ENCODE results near the gene CCDC78.

Gene CCDC78

DNA sequence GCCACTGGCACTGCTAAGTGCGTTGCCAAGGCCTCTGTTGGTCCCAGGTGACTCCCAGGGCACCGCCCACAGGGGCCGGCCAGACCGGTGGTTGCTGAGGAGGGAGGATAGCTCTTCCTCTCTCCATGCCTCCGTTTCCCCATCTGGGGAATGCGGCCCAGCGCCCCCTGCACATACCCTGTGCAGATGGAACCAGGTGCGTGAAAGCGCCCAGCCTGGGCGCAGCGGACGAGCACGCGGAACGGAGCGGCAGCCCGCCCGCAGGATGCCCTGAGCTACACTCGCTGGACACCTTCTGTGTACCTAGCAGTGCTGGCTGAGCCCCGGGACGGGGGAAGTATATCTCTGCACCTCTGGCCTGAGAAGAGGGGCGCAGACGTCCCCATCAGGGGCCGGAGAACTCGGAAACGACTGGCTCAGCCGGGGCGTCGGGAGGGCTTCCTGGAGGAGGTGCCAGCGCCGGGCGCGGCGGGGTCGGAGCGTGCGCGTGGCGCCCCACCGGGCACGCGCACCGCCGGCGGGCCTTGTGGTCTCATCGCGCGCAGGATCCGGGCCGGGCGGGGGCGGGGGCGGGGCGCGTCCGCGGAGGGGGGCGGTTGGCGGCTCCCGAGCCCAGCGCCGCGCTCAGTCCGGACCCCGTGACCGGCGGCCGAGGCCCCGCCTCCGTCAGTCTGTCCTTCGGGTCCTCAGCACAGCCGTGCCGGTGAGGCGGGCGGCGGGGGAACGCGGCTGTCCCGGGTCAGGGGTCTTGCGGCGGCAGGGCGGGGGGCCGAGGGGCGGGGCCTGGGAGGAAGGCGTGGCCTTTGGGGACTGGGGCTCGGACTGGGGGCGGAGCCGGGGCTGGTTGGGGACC lies at the start of gene CCDC78, which contains the start of gene HAGHL:
Gene CCDC78, minus strand, starts transcription at position 6 of the 853 bp plus-strand sequence. CDS start 76 bp downstream, outside the sequence.
Gene HAGHL, plus strand, starts transcription at position 669 of the 853 bp plus-strand sequence. CDS start 404 bp downstream, outside the sequence.
- DNase-seq = no peak

DNA sequence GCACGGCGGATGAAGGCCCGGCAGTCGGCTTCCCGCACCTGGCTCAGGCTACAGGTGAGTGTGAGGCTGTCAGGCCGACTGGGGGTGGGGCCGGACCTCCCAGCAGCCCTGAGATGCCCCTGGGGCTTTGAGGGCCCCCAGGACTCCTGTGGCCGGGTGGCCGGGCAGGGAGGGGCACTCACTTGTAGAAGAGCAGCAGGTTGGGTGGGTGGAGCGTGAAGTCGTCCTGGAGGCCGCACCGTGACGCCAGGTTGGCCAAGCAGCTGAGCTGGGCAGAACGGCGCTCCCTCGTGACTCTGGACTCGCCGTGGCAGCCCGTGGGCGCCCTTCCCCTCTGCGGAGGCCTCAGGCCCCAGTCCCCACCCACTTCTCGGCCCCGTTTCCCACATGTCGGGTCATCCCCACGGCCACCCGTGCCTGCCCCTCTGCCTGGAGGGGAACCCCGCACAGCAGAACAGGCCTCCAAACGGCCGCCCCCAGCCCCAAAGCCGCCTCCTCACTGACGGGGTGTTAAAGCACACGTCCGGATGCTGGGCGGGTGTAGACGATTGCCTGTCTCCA lies 49.1 kb upstream of the CCDC78 start:
- no peak for DNase-seq

DNA sequence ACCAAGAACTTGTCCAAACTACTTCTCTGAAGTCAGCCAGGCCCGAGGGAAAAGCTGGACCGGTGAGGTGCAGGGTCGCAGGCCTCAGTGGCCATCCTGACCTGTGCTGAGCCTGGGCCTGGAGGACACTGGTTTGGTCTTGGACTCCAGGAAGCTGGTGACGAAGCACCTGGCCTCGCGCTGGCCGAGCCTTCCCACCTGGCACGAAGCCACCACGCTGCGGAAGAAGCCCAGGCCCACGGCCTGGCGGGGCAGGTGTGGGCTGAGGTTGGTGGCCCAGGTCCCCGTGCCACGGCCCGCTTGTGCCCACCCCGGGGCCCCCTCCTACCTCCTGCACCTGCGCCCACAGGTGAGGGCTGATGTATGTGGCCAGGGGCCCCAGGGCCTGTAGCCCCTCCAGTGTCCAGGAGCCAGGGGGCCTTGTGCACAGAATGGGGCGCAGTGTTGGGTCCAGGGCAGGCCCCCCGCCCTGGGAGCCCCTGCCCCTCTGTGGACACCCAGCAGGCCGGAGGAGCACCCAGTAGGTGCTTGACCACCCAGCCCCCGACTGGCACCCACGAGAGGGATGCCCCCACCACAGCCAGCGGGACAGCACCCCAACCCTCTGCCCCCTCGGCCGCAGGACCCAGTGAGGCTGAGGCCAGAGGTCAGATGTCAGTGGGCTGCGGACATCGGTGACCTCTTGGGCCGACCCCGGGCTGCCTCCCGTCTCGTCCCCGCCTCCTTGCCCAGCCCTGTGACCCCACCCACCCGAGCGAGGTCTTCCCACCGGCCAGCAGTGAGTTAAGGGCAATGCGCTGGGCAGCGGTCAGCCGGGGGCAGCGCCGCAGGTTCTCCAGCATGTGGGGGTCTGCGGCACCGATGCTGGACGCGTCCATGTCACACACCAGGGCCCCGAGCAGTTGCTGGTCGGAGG lies 48.1 kb upstream of the CCDC78 start:
- no peak for DNase-seq

DNA sequence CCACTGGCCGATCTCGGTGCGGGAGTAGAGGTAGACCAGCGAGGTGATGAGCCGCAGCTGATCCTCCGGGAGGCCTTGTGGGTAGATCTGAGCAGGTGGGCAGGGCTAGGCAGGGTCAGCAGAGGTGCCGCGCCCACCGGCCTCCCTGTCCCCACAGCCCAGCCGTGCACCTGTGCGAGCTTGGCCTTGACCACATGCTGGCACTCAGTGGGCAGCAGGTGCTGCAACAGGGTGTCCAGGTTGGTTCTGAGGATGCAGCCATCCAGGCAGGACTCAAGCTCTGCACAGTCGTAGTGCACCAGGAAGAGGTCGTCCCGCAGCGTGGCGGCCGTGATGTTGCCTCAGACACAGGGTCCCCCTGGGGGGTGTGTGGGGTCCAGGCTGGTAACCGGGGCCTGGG lies 46.7 kb upstream of the CCDC78 start:
- no peak for DNase-seq

DNA sequence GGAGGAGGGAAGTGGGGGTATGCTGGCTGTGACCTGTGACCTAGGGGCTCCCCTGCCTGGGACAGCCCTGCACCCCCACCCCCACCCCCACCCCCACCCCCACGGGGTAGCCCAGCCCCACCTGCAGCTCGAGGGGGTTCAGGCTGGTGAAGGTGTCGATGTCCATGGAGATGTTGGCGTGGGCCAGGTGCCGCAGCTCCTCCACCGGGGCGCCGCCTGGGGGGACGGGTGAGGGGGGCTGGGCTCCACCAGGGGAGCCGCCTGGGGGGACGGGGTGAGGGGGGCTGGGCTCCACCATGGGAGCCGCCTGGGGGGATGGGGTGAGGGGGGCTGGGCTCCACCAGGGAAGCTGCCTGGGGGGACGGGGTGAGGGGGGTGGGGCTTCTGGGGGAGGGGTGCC lies 44.2 kb upstream of the CCDC78 start:
- no peak for DNase-seq

DNA sequence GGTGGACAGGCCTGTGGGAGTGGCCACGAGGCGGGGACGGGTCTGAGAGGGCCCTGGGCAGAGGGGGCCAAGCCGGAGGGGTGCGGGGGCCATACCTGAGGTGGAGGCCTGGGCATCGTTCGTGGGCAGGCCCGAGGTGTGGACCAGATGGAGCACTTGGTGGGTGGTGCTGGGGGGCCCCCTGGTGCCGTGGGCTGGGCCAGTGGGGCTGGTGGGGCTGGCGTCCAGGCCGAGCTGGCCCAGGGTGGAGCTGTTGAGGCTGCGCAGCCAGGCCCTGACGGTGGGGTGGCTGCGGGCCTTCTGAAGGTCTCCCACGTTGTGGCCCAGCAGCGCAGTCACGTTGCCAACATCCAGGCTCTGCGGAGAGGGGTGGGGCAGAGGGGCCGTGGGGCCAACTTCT lies 43.7 kb upstream of the CCDC78 start:
- no peak for DNase-seq

DNA sequence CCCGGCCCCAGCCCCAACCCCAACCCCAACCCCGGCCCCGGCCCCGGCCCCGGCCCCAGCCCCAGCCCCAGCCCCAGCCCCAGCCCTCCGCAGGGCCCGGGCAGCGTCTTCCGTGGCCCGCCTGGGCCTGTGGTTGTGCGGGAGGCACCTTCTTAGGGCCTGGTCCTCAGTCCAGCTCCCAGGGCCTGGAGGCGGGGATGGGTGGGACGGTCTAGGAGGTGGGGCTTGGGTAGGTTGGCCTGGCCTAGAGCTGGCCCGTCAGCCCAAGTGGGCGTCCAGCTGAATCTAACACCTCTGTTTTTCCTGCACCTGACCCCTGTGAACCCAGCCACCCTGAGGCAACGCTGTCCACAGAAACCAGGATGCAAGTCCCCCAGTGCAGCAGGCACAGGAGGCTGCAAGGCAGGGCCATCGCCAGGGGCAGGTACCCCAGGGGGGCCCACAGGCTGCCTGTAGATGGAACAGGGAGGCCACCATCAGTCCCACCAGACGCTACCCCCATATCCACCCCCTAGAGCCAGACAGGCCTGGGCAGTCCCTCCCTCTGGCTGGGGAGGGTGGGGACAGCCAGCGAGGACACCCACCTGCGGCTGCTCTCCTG lies 43.0 kb upstream of the CCDC78 start:
- DNase-seq = no peak

DNA sequence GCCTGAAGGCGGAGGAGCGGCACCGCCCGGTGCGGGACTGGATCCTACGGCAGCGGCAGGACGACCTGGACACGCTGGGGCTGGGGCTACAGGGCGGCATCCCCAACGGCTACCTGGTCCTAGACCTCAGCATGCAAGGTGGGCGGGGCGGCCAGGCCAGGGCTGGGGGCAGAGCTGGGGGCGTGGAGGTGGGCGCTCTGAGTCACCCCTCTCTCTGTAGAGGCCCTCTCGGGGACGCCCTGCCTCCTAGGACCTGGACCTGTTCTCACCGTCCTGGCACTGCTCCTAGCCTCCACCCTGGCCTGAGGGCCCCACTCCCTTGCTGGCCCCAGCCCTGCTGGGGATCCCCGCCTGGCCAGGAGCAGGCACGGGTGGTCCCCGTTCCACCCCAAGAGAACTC lies 42.2 kb upstream of the CCDC78 start:
- no peak for DNase-seq

DNA sequence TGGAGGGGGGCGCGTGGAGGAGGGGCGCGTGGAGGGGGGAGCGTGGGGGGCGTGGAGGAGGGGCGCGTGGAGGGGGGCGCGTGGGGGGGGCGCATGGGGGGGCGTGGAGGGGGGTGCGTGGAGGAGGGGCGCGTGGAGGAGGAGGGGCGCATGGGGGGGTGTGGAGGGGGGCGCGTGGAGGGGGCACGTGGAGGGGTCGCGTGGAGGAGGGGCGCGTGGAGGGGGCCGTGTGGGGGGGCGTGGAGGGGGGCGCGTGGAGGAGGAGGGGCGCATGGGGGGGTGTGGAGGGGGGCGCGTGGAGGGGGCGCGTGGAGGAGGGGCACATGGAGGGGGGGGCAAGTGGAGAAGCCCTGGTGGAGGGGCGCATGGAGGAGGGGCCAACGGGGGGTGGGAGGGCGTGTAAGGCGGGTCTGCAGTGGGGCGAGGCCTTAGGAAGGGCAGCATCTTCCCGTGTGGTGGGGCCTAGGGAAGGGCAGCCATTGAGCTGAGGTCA lies 41.5 kb upstream of the CCDC78 start:
- DNase-seq = no peak

DNA sequence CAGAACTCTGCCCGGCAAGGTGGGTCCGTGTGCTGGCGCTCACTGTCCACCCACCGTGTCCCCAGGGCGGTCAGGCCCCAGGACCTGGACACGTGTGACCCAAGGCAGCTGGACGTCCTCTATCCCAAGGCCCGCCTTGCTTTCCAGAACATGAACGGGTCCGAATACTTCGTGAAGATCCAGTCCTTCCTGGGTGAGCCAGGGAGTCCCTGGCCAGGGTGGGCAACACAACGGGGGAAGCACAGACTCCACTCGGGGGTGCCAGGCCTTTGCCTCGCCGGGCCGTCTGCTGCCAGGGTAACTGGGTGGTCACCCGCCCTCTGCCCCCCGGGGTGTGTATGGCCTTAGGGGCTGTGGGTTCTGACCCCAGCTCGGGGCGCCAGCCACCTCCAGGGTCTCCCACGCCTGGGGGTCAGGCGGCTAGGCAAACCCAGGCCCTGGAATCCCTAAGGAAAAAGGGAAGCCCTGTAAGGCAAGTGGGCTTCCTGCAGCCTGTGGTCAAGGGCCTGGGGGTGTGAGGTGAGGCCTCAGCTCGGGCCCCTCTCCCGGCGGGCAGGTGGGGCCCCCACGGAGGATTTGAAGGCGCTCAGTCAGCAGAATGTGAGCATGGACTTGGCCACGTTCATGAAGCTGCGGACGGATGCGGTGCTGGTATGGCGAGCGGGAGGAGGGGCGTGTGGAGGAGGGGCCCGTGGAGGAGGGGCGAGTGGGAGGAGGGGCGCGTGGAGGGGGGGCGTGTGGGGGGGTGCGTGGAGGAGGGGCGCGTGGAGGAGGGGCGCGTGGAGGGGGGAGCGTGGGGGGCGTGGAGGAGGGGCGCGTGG lies 40.8 kb upstream of the CCDC78 start:
- DNase-seq = no peak

DNA sequence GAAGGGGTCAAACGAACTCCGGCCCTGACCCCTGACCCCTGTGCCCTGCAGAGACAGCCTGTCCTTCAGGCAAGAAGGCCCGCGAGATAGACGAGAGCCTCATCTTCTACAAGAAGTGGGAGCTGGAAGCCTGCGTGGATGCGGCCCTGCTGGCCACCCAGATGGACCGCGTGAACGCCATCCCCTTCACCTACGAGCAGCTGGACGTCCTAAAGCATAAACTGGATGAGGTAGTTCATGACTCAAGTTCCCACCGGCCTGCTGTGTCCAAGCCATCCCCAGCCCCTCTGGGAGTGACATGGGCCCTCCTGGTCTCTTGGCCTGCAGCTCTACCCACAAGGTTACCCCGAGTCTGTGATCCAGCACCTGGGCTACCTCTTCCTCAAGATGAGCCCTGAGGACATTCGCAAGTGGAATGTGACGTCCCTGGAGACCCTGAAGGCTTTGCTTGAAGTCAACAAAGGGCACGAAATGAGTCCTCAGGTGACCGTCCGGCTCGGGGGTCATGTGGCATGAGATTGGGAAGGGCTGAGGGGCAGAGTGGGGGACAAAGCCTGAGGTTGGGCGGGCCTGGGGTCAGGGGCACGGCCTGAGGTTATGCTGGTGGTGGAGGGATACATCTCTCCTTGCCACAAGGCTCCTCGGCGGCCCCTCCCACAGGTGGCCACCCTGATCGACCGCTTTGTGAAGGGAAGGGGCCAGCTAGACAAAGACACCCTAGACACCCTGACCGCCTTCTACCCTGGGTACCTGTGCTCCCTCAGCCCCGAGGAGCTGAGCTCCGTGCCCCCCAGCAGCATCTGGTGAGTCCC lies 40.0 kb upstream of the CCDC78 start:
- no peak for DNase-seq

DNA sequence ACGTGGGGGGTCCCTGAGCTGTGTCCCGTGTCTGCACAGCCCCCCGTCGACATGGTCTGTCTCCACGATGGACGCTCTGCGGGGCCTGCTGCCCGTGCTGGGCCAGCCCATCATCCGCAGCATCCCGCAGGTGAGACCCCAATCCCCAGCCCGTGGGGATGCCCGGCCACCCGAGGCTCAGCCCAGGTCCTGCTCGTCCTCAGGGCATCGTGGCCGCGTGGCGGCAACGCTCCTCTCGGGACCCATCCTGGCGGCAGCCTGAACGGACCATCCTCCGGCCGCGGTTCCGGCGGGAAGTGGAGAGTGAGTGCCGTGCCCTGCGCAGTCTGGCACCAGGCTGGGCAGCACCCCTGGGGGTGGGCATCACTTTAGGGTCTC lies 39.2 kb upstream of the CCDC78 start:
- DNase-seq = no peak

DNA sequence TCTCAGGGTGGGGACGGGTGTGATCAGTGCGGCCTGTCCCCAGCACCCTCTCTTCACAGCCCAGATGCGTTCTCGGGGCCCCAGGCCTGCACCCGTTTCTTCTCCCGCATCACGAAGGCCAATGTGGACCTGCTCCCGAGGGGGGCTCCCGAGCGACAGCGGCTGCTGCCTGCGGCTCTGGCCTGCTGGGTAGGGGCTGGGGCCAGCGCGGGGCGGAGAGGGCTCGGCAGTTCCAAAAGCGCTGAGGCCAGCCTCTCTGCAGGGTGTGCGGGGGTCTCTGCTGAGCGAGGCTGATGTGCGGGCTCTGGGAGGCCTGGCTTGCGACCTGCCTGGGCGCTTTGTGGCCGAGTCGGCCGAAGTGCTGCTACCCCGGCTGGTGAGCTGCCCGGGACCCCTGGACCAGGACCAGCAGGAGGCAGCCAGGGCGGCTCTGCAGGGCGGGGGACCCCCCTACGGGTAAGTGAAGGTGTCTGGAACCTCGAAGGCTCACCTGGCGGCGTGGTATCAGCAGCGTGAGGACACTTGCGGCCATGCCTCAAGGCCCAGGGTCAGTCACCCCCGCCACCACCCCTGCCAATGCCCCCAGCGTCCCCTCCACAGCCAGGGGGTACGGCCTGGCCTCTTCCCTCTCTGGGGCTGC lies 38.7 kb upstream of the CCDC78 start:
- DNase-seq = no peak

DNA sequence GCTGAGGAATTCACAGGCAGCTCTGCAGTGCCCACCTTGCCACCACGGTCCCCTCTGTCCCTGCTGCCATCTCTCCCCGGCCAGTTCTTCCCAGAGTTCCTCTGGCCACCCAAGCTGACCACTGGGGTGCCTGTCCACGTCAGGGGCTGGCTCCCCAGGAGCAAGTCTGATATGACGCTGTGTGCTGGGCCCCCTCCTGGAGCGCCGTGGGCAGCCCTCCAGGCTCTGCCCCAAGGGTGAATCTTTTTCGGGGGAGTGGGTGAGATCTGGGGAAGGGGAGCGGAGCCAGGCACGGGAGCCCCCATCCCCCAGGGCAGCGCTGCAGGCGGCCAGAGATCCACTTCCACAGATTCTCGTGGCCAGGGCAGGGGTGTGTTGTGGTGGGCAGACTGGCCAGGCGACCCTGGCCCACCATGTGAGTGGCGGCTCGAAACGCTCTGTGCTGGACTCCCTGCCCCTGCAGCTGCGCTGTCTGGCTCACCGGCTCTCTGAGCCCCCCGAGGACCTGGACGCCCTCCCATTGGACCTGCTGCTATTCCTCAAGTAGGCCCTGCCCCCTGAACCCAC lies 38.0 kb upstream of the CCDC78 start:
- no peak for DNase-seq

DNA sequence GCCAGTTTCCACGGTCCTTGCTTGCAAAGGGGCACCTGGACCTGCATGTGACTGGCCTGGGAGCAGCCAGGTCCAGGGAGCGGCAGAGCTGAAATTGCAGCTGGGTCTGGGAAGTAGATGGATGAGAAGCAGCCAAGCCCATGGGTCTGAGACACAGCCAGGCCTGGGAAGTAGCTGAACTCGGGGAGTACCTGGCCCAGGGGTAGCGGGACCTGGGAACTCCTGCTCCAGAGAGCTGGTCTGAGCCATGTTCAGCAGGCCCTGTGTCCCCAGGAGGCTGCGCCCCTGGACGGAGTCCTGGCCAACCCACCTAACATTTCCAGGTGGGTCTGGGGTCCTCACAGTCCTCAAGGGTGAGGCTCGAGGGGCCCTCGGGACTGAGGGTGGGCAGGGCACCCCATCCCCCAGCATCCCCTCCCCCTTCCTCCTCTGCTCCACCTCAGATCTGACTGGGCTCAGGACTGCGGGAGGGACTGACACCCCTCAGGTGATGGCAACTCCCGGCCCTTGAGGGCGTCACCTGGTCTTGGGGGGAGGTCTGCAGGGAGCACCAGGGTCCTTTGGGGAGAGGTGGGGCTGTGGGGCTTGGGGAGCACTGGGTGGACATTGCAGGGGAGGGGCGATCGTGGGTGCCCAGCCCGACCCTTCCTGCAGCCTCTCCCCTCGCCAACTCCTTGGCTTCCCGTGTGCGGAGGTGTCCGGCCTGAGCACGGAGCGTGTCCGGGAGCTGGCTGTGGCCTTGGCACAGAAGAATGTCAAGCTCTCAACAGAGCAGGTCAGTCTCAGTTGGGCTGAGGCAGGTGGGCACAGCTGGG lies 37.3 kb upstream of the CCDC78 start:
- no peak for DNase-seq

DNA sequence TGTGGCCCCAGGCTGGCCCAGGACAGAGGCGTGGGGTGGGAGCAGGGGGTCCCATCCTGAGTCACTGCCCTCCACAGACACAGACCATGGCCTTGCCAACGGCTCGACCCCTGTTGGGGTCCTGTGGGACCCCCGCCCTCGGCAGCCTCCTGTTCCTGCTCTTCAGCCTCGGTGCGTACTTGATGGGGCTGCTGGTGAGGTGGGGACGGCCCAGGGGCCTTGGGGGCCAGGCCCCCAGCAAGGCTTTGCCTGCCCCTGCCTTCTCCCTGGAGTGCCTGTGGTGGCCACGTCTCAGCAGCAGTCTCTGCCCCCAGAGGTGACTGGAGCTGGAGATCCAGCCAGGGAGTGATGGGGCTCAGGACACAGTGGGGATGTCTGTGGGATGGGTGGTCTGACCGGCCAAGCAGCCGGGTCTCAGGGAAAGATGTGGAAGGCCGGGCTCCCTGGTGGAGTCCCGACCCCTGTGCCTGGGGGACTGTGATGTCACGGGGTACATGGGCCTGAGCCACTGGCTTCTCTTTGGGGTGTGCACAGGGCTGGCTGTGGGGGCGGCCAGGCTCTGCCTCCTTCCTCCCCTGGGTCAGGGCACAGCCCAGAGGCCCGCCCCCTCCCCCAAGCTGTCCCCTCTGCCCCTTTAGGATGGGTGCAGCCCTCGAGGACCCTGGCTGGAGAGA lies 36.5 kb upstream of the CCDC78 start:
- DNase-seq = no peak

DNA sequence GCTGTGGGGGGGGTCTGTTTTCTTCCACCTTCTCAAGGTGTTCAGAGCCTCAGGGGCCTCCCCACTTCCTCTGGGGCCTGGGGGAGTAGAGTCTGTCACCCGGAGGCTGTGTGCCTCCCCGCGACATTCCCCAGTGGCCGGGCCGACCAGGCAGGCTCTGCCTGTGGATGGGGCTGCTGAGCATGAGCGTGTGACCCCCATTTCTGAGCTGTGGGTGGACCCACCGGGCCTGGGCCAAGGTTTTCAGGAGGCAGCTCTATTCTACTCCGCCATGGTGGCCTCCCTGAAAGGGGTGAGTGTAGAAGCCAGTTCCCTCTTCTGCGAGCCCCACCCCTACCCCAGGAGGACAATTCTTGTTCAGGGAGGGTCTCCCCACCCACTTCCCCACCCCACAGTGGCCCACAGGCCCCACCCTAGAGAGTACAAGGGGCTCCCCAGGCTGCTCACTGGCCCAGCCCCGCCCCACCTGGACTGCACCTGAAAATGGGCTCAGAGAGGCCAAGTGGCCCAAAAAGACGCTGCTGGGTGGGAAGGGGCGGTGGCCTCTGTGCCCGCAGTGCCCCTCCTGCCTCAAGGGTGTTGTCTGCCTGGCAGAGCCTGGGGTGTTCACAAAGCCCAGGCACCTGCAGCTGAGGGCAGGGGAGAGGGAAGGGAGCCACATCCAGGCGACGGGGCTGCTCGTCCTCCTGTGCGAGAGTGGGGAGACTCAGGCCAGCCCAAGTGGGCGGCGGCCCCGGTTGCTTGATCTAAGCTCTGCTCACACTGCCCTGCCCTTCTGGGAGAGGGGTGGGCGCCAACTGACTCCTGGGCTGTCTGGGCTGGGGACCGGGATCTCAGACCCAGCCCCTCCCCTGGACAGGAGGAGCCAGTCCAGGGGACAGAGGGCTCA lies 35.6 kb upstream of the CCDC78 start:
- no peak for DNase-seq
